ENCODE measurements around the gene PMS1.
"Not testable (repeated sequence)": the region's sequence is repeated elsewhere in the genome, so short reads cannot be mapped to it uniquely, and the experiment has no call there.

Gene PMS1

GRCh38 chr2:189783927-189784867 lies at the start of gene PMS1, which contains the start of gene ORMDL1:
Gene PMS1, plus strand, starts transcription at chr2:189784450. Its CDS starts 7,360 bp downstream, at chr2:189791810.
Gene ORMDL1, minus strand, starts transcription at chr2:189784339. Its CDS starts 1,744 bp downstream, at chr2:189782595.
- peak; percentile 89 for DNase-seq

DNA sequence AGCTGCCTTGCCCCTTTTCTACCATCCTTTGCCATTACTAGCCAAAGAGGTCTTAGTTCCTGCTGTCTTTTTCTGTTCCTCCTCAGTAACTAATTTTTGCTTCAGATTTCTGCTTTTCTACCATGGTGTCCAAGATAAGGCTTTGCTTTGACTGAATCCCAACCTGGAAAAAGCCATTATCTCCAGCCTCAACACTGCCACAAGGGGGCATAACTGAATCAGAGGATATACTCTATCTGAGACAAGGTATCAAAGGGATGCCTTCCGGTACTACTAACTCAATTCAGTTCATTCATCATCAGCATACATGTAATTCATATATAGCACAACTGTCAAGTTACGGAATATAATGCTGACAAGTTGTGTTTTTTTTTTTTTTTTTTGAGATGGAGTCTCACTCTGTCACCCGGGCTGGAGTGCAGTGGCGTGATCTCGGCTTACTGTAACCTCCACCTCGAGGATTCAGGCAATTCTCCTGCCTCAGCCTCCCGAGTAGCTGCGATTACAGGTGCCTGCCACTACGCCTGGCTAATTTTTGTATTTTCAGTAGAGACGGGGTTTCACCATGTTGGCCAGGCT lies 33.1 kb upstream of the PMS1 start:
- peak; percentile 42 for DNase-seq

- DNase-seq, result no peak
Observed at GRCh38 chr2:189756311-189756952, 27.8 kb upstream of the PMS1 start.

DNA sequence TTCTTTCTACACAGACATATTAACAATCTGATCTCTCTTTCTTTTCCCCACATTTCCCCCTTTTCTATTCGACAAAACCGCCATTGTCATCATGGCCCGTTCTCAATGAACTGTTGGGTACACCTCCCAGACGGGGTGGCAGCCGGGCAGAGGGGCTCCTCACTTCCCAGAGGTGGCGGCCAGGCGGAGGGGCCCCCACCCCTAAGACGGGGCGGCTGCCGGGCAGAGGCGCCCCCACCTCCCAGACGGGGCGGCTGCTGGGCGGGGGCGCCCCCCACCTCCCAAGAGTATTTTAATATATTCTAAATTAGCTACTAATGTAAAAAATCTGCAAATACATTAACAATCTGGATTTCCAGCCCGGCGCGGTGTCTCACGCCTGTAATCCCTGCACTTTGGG lies 24.1 kb upstream of the PMS1 start:
- DNase-seq, result not testable (repeated sequence)

DNA sequence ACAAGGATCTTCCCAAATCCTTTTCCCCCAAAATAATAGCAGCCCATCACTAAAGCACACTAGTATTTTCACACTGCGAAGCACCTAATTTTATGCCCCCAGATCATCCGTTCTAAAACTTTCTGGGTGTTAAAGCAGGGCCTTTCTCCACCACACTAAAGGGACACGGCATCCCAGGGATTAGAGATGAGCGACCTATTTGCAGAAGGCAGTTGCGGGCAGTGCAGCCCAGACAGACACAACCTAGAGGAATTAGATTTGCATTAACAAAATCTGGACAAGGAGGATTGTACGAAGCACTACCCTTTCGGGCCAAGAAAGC lies 22.1 kb upstream of the PMS1 start:
- DNase-seq, result no peak

GRCh38 chr2:189762551-189763298 lies 21.5 kb upstream of the PMS1 start, which contains the start of gene OSGEPL1:
Gene OSGEPL1, minus strand, starts transcription at chr2:189762792. Its CDS starts 1,152 bp downstream, at chr2:189761640.
- DNase-seq, result peak; percentile 92

DNA sequence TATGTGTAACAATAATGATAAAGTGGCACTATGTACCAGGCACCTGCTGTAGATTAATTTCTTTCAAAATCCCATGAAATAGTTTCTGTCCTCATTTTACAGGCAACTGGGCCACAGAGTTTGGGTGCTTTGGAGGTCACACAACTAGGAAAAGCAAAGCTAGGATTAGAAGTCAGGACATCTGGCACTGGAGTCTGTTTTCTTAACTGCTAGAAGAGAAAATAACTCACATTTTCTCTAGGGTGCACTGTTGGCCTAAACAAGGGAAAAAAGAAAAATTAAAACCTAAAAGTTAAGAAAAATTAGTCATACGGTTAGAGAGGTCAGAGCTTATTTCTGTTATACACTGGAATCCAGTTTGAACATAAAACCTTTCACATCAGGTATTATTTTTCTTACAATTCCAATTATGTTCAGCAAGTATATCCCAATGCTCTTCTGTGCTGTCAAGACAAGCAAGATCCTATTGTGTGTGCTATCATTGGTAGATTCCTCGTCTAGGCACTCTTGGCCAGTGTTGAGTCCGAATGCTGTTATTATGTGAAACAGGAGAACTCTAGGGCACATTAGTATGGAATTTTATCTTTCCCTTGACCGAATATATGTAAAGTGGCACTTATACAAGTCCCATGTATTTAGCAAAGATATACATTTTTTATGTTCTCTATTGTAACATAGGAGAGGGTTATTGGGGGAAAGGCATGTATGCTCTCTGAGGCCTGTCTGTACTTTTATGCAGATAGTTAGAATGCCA lies 20.2 kb upstream of the PMS1 start:
- no peak for DNase-seq

- no peak for DNase-seq
Observed at GRCh38 chr2:189770590-189771322, 13.5 kb upstream of the PMS1 start.

DNA sequence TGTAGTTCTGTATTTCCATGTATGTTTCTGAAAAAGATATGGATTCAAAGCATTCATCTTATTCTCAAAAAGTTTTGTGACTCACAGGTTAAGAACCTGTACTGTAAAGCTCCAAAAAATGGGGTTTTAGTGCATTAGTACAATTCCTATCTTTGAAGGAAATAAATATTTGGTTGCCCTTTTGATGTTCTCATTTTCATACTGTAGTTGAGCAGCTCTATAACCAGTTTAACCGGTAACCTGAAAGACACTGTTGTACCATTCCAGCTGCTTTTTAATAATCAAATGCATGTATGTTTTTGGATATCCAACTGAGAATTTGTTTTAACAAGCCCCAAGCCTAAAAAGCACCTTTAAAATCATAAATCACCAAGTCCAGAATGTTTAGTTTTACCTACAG lies 12.0 kb upstream of the PMS1 start:
- no peak for DNase-seq

GRCh38 chr2:189782221-189782671 lies 2.0 kb upstream of the PMS1 start:
- DNase-seq, result no peak

GRCh38 chr2:189783451-189783926 lies 761 bp upstream of the PMS1 start:
- peak; percentile 42 for DNase-seq

DNA sequence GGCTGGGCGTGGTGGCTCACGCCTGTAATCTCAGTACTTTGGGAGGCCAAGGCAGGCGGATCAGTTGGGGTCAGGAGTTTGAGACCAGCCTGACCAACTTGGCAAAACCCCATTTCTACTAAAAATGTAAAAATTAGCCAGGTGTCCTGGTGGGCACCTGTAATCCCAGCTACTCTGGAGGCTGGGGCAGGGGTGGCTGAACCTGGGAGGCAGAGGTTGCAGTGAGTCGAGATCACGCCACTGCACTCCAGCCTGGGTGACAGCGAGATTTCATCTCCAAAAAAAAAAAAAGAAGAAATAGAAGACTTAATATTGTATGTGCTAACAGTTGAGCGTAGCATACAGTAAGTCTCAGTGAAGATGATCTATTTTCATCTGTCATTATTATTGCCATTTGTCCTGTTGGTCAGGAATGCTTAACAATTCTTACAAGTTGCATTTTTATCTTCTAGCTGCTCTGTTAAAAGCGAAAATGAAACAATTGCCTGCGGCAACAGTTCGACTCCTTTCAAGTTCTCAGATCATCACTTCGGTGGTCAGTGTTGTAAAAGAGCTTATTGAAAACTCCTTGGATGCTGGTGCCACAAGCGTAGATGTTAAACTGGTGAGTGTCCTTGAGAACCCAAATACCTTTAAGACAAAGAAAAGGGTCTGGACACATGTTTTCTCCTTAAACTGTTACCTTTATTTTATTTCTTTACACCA lies 7.2 kb downstream of the PMS1 start:
- no peak for DNase-seq

DNA sequence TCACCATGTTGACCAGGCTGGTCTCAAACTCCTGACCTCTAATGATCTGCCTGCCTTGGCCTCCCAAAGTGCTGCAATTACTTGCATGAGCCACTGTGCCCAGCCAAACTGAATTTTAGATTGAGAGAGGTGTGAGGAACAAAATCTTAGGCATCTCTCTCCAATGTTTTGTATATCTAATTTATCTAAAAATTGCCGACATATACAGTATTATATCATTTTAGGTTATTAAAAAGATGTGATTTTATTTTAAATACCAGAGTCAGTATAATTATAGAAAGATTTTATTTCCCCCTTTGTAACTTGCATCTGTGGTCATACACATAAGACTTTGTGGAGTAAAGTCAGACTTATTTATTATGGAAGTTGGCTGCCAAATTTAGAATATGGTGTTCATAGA lies 10.1 kb downstream of the PMS1 start:
- no peak for DNase-seq

DNA sequence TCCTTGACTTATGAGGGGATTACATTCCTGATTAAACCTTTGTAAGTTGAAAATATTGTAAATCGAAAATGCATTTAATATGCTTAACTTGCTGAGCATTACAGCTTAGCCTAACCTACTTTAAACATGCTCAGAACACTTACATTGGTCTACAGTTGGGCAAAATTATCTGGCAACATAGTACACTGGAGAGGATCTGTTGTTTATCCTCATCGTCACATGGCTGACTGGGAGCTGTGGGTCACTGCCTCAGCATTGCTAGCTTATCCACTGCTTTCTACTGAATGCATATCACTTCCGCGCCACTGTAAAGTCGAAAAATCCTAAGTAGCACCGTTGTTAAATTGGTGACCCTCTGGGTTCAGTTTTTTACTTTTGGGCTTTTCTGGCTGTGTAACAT lies 13.7 kb downstream of the PMS1 start:
- DNase-seq, result no peak

DNA sequence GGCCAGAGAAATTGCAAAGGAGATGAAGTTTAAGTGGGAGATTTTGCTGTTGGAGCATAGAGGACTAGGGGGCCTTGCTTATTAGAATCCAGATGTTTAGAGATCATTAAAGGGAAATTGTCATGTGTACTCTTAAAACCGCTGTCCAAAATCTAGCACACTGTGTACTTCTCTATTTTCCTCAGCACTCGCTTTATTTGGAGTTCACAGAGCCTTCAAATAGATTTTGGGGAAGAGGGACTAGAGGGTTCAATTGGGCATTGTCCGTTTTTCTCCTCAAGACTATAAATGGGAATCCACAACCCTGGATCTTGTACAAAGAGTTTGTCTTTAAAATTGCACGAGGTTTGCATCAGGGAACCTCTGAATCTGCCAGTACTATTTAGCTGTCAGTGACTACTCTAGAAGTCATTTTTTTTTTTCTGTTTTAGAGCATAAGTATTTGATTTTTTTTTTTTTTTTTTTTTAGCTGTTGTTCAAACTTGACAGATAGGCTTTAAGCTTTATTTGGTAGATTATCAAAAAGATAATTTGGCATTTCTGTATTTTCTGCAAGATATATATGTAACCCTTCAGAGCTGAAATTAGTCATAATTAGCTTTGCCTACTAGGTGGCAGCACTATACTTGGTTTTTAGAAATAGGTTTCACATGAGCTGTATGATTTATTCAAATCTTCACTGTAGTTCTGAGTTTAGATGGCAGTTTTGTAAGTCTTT lies 14.2 kb downstream of the PMS1 start:
- DNase-seq, result peak; percentile 50

GRCh38 chr2:189799030-189799331 lies 14.7 kb downstream of the PMS1 start:
- no peak for DNase-seq

GRCh38 chr2:189799531-189799930 lies 15.3 kb downstream of the PMS1 start:
- DNase-seq, result no peak

GRCh38 chr2:189802396-189802912 lies 18.2 kb downstream of the PMS1 start:
- no peak for DNase-seq

DNA sequence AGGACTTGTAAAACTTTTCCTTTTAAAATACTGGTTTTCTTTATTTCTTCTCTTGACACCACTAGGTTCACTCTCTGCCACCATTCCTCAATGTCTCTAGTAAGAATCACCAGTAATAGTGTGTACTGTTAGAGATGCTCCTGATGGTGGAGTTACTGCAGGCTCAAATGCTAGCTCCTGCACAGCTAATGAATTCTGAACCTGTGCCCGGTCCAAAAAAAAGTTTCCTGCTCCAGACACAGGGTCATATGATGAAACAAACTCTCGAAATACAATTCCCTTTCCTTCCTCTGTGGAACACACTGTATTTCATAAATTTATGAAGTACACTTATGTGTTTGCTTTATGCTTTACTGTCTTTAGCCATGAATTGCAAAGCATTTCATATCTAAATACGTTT lies 19.2 kb downstream of the PMS1 start:
- no peak for DNase-seq

Data from NCI-H1105 treated with DMSO at 0.1 percent for 48 hours (cell line).